ENCODE results near the gene APOB.
"Not testable (repeated sequence)": the region's sequence is repeated elsewhere in the genome, so short reads cannot be mapped to it uniquely, and the experiment has no call there.

APOB gene

DNA sequence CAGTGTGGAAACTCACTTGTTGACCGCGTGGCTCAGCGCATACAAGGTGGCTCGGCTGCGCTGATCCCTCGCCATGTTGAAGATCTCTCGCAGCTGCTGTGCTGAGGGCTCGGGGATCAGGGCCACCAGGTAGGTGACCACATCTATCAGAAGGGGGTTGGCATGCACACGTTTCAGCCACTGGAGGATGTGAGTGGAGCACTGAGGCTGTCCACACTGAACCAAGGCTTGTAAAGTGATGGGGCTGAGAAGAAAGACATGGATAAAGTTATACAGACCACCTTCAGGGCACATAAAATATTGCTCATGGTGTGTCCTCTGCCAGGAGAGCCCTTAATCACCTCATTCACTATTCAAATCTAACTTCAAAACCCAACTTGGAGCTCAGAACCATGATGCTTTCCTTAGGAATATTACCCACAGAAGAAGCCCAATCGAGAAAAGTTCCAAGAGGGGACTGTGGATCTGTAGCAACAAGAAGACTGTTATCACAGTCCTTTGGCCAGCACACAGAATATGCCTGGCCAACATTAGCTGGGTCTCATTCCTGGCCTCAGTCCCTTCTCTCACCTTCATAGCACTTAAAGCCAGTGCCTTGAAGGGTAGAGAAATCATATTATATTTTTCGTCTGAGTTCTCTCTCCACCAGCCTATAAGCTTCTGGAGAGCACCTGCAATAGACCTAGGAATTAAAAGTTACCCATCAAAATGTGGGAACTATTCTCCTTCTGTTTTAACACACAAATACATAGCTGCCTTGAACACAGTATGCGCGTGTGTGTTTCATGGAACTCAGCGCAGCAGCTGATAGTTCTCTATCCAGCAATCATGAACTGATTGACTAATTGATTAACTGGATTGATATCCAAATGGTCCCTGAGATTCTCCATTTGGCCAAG is 11.3 kb downstream of the APOB start:
- DNase-seq: no peak

DNA sequence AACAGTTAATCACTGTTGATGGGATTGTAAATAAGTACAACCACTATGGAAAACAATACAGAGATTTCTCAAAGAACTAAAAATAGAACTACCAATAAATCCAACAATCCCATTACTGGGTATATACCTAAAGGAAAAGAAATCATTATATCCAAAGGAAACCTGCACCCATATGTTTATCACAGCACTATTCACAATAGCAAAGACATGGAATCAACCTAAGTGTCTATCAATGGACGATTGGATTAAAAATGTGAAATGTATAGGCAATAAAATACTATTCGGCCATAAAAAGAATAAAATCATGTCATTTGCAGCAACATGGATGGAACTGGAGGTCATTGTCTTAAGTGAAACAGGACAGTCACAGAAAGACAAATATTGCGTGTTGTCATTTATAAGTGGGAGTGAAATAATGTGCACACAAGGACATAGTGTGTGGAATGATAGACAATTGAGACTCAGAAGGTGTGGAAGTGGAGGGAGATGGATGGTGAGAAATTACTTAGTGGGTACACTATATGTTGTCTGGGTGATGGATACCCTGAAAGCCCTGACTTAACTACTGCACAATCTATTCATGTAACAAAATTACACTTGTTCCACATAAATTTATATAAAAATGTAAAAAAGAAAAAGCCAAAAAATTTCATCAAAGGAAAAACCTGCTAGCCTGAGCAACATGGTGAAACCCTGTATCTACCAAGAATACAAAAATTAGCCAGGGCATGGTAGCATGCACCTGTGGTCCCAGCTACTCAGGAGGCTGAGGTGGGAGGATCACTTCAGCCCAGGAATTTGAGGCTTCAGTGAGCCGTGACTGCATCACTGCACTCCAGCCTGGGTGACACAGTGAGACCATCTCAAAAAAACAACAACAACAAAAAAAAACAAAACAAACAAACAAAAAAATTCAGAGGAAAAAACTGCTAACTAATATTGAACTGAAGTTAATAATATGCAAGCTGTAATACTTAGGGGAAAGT is 12.6 kb downstream of the APOB start:
- DNase-seq: no peak

DNA sequence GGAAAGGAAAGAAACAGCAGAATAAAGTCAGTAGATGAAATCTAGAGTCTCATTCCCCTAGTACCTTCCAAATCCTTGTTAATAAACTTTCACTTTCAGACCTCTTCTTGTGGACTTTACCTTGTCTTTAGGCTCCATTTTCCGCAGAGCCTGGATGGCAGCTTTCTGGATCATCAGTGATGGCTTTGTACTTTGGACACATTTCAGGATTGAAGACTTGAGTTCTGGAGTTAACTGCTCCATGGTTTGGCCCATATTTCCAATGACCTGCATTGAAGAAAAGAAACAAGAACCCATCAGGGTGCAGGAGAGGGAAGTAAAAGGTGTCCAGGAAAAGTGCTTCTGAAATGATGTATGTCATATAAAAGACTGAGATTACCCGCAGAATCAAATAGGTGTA is 14.4 kb downstream of the APOB start:
- no peak for DNase-seq

DNA sequence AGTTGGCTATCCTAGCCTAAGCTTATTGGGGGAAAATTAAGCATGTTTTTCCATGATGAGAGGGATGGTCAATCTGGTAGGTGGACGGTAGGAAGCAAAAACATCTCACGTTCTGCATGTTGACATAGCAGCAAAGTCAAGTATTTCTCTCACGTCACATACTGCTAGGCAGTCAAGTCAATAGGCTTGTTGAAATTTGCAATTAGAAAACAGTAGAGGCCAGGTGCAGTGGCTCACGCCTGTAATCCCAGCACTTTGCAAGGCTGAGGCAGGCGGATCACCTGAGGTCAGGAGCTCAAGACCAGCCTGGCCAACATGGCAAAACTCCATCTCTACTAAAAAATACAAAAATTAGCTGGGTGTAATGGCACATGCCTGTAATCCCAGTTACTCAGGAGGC is 14.9 kb downstream of the APOB start:
- not testable (repeated sequence) for DNase-seq

DNA sequence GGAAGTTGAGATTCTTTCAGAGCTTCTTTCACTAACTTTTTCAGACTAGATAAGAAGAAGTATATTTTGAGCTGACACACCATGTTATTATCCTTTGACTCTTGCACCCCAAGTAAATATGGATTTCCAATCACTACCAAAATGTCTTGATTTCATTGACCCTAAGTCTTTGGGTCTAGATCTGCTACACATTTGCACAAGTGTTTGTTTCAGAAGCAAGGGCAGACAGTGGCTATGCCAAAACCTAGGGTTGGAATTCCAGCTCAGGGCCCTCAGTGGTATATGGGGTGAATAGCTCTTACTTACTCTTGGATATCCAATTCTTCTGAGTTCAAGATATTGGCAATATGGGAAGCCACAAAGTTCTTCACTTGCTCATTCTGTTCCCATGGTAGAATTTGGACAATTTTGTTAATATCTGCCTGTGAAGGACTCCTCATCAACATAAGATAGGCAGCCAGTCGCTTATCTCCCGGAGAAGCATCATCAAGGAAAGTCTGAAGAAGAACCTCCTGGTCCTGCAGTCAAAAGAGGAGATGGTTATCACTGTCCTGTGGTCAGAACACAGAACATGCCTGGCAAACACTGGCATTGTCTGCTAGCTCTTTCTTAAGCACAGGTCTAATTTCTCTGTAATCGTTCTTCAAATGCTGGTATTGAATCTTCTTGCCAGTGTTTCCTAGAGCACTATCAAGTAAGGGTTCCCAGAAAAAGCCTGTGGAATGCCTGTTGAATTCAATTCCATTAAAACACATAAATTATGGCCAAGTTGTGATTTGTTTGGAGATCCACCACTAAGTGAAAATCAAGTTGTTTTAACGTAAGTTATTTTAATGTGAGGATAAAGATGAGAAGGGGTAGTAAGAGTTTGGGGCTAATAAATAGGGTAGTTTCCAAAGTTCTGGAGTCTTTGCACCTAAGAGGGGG is 15.6 kb downstream of the APOB start:
- no peak for DNase-seq

DNA sequence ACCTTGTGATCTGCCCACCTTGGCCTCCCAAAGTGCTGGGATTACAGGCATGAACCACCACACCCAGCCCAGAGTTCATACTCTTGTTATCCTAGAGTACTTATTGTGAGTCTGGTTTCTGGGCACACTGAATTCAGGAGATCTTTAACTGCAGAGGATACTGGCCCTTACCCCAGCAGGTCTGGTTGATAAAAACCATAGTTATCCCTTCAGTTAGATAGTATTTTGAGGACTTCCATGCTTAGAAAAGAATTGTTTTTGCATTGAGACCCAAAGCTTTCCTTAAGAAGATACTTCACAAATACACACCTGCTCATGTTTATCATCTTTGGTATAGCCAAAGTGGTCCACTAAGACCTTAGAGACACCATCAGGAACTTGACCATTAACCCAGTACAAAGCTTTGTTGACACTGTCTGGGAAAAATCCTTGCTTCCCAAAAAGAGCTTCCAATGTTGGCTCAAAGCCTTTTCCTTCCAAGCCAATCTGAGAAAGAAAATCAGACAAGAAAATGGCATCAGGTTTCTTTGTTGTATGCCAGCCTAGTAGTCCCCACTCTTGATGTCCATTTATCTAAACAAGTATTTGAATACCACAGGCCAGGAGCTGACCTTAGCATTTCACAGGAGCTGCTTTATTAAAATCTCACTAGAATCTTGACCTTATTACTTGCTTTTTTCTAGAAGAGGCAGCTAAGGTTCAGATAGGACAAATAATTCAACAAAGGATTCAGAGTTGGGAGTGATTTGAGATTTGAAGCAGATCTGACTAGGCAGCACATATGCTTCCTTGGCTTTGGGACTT is 17.2 kb downstream of the APOB start:
- DNase-seq: no peak

DNA sequence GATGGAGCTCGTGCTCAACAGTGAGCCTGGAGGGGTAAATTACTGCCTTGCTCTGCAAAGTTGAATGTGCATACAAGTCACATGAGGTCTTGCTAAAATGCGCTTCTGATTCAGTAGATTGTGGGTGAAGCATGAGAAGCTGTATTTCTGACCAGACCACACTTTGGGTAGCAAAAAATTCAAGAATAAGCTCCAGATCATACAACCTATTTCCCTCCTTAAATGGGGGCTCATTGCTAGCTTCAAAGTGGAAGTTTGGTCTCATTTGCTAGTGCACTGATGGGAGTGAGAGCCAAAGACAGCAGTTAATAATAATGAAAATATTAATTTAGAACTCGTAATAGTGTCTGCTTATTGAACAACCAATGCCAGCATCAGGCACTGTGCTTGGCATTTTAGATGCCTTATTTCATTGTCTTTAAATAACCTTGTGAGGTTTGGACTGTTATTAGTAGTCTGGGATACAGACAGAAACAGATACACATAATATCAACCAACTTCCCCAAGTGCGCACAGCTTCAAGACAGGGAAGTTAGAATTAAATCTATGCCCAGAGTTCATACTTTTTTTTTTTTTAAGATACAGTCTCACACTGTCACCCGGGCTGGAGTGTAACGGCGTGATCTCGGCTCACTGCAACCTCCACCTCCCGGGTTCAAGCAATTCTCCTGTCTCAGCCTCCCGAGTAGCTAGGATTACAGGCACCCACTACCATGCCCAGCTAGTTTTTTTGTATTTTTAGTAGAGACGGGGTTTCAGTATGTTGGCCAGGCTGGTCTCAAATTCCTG is 18.0 kb downstream of the APOB start:
- no peak for DNase-seq

DNA sequence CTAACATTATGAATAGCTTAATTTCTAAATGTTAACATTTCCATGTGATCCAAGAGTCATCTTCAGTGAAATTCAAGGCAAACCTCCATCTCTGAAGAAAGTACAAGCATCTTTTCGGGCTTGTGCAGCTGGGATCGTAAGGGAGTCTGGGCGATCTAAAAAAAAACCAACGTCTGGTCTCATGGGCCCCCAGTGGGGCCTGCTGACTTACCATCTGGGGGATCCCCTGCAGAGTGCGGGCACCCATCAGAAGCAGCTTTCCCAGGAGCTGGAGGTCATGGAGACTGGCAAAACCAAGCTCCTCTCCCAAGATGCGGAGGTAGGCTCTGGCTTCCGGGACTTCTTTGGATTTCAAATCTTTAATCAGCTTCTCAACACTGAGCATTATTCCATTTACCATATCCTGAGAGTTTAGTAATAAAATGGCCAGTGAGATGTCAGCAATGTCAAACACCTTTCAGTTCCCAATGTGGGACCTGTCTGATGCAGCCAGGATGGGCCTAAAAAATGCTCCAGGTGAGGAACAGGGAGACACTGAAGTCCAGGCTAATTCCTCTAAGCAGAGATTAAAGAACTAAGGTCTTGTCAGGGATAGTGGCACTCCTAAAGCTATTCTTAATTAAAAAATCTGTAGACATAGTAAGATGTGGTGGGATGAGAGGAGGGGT is 19.0 kb downstream of the APOB start:
- DNase-seq: no peak

DNA sequence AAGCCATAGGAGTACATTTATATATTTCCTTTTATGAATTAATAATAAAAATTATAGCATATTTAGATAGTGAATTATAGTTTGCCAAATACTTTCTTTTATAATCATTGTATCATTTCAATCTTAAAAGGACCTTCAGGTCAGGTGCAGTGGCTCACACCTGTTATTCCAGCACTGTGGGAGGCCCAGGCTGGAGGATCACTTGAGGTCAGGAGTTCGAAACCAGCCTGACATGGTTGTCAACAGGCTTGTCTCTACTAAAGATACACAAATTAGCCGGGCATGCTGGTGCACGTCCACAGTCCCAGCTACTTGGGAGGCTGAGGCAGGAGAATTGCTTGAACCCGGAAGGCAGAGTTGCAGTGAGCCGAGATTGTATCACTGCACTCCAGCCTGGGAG is 19.7 kb downstream of the APOB start:
- no peak for DNase-seq

DNA sequence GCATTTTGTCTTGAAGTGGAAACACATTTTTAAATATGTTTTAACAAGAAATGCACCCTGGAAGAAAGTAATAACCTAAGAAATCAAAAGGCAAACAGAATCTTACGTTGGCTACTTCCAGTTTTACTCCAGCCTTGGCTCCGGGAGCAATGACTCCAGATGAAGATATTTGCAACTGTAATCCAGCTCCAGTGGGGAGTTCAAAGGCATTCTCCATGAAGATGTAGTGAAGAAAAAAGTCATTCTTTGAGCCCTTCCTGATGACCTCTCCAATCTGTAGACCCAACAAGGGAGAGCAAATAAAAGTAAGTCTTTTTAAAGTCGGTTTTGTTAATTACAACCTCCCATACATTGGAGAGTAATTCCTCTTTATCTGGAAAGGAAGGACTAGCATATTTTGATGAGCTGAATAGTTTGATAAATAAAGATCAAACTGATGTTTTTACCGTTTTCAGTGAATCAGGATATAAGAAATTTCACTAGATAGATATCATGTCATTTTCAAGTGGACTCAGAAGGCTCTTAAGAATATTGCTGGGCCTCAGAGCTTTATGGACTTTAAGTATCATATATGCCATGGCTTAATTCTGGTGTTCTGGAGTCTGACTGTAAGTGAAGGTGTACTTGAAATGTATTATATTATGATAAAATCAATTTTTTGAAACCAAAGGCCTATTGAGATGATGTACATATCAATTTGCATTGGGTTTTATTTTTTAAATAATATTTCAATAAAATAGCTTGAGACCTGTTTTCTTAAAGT is 20.3 kb downstream of the APOB start:
- no peak for DNase-seq

DNA sequence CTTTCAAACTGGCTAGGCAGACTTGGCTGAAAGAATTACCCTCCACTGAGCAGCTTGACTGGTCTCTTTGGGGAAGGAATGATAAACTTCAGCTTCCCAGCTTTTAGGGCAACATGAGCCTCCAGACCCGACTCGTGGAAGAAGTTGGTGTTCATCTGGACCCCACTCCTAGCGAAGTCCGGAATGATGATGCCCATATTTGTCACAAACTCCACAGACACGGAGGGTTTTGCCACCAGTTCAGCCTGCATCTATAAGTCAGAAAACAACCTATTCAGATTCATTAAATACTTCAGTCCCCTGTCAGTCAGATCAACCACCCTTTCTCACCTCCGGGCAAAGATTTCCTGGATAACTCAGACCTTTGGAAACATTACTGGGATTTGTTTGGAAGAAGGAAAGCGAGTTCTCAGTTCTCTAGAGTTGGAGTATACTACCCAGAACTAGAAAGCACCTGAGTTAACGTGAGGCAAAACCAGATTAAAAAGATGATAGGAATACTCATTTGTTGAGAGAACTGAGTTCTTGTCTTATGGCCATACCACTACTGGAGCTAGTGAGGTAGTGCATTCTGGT is 21.0 kb downstream of the APOB start:
- DNase-seq: no peak

DNA sequence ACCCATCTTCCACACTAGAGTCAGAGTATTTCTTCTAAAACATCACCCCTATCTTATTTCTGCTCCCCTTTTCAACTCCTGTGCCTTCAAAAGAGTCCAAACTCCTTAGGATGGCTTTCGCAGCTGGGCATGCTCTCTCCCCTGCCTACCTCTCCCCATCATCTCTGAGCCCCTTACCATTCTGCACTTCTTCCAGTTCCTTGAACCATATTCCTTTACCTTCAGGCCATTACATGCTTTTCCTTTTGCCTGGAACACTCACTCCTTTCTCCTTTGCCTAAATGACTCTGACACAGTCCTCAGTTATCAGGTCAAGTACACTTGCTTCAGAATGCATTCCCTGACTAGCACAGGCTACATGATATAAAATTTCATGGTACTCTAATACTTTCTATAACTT is 22.4 kb downstream of the APOB start:
- DNase-seq: no peak

DNA sequence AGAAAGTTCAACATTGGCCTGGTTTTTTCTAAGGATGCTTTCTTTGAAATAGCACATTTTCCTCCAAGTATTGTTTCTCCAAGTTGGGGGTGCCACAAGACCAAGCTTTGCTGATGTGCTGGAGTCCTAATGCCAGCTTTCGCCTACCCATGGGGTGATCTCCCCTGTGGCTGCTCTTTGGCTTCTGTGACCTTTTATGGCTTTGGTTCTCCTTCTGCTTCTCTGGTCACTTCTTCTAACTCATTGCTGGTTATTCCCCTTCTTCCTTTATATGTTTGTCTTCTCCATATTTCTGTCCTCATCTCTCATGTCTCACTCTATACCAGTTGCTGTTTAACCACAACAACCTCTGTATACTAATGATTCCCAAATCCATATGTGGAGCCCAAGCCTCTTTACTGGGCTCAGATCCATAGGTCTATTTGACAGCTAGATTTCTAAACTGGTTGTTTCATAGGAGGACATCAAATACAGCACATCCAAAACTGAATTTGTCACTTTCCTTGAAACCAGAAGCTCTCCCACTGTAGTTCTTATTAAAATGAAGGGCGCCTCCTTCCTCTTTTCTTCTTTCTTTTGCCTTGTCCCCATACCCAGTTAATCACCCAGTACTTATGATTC is 23.1 kb downstream of the APOB start:
- DNase-seq: no peak

DNA sequence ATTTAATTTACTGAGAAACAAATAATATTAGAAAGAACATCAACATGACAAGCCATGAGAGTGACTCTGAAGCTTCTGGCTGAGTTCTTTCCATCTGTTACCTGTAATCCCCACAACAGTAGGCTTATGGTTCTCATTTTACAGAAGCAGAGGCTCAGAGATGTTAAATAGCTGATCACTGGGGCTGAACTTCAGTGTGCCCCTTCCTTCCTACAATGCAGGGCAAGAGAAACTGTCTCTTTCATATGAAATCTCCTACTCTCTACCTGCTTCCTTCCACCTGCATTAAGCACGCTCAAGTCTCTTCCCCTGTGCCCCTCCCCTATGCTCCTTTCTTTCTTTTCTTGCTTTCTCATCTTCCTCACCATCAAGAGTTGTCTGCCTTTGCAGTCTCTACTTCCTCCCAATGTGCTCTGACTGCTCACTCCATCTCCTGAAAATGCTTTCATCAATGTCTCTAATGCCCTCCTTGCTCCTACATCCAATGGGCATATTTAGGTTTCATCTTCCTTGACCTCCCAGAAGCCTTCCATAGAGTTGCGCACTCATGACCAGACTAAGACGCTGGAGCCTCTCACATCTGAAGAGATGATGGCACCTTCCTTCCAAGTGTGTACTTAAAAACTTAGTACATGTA is 23.7 kb downstream of the APOB start:
- DNase-seq: no peak

DNA sequence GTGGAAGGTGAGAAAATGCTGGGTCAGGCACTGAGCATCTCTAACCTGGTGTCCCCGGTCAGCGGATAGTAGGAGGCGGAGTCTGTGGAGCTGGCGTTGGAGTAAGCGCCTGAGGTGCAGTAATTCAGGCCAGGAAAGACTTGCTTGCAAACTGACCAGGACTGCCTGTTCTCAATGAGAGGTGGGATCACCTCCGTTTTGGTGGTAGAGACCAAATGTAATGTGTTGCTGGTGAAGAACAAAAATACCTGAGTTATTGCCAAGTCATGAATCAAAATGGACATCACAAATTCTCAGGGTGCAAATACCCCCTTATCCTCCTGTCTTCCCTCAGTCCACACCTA is 24.2 kb downstream of the APOB start:
- no peak for DNase-seq

DNA sequence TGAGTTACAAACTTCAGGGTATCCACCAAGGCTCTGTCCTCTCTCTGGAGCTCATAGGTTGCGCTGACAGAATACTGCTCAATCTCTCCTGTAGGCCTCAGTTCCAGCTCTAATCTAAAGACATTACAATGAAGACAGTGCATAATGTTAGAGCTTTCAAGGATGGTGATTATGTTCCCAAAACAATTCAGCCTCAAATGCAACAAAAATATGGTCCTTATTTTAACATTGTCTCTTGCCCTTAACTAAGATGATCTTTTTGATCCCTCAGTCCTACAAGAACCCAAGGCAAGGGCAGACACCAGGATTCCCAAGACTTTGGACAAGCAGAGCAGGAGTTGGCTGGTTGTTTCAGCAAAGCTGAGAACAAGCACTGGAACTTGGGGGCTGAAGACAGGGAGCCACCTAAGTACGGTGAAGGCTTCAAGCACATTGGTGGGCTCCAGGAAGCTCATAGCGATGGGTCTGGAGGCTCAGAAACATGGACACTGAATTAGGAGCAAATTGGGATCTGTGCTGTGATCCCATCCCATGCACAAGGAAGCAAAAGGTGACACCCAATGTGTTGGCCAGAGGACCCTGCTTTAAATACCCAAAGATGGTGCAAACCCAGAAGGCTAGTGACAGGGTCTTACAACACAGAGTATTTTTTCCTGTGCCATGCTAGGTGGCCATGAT is 24.7 kb downstream of the APOB start:
- no peak for DNase-seq

DNA sequence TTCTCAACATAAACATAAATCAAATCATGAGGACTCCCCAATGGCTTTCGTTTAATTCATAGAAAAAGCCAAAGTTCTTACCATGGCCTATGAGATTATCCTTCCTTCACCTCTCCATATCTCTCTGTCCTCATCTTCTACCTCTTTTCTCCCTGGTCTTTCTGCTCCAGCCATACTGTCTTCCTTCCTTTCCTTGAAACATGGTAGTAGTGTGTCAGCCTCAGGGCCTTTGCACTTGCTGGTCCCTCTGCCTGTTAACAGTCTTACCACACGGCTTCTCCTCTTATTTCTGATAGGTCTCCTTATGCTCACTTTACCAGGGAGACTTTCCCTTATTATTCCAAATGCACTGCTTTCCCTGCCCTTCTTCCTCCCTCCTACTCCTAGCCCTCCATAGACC is 25.6 kb downstream of the APOB start:
- no peak for DNase-seq
